ENCODE measurements around the gene CRADD. TPM values are rescaled to one million over a fixed set of nuclear protein-coding genes. Genes with fewer than 3 reads are reported as not detected.

CRADD gene
- total and polyA plus RNA-seq, 2 of the 4 experiments (the other 2 are of a cell fraction), result 11.1 to 14.0 TPM

GRCh38 chr12:93857991-93858447 is 180.8 kb downstream of the CRADD start:
- no peak overlapping the region for H2AK5ac ChIP-seq (ENCODE audit: low read depth, low read length)
- no peaks in the 10 kb centered on the region for H3K27me3 ChIP-seq (ENCODE audit: control insufficient read depth, insufficient read depth, low read length)
- dilution Hi-C loops (cut with HindIII; ENCODE audit: low sequenced_read_pairs, unreplicated experiment), result no loop called here
- no peak overlapping the region for H3K56ac ChIP-seq (ENCODE audit: extremely low read depth, insufficient read depth, low read length)
- H2BK120ac ChIP-seq (ENCODE audit: low read depth, low read length), result no peak overlapping the region
- H3K23ac ChIP-seq (ENCODE audit: low read depth, low read length), result no peak overlapping the region
- DNase-seq (no peak), ATAC-seq (ENCODE audit: low read depth) (no peak)
- H3K4ac ChIP-seq (ENCODE audit: low read depth, low read length), result no peak overlapping the region
- no peak overlapping the region for H3K9ac ChIP-seq (ENCODE audit: low read depth, low read length)
- H2BK20ac ChIP-seq (ENCODE audit: low read depth, low read length), result no peak overlapping the region
- WGBS, 2 experiments (ENCODE audit: extremely low coverage in 2 of 2, insufficient read length in 1 of 2), result no CpG with 5 or more reads among the region's 2 CpGs
- intact Hi-C loops (cut with micrococcal nuclease), result no loop called here
- no peak overlapping the region for H2AK9ac ChIP-seq (replicated peaks; ENCODE audit: low read depth, low read length, poor library complexity)
- POLR2A ChIA-PET (ENCODE audit: unreplicated experiment), result no interaction called here
- no peak overlapping the region for H4K5ac ChIP-seq (ENCODE audit: low read depth, low read length)
- no peak overlapping the region for H2BK5ac ChIP-seq (ENCODE audit: low read depth, low read length, poor library complexity, severe bottlenecking)
- no peak overlapping the region for H4K8ac ChIP-seq (ENCODE audit: low read depth in 2 of 2, low read length in 2 of 2)
- BruUV-seq (replicated peaks), result no TSS peak
- H3K4me2 ChIP-seq (ENCODE audit: low read depth, low read length), result no peak overlapping the region
- no peak overlapping the region for H3K14ac ChIP-seq (replicated peaks; ENCODE audit: low read depth, low read length)
- no peak overlapping the region; the same call in 1 of the 2 replicates for H4K91ac ChIP-seq (ENCODE audit: insufficient read depth, low read depth, low read length)
- H3K9me1 ChIP-seq (ENCODE audit: insufficient read depth, low read length), result no peaks in the 10 kb centered on the region; the same call in 1 of the 2 replicates
- 0 out of 2 replicates have a peak, but pooled peaks cover 2% of the 10 kb centered on the region for H3K4me1 ChIP-seq (ENCODE audit: control insufficient read depth, insufficient read depth, low read length)
- H3K4me3 ChIP-seq (ENCODE audit: insufficient read depth, low read depth, low read length), result no peak overlapping the region
- no peak overlapping the region for H2AFZ ChIP-seq (replicated peaks; ENCODE audit: low read length, poor library complexity)
- H4K20me1 ChIP-seq (ENCODE audit: insufficient read depth, low read length), result no peaks in the 10 kb centered on the region
- H3K27ac ChIP-seq (ENCODE audit: insufficient read depth, low read length), result no peak overlapping the region
- no peak overlapping the region for H3K18ac ChIP-seq (ENCODE audit: low read depth, low read length)
- TF ChIP-seq POLR2A (IDR thresholded peaks at IDR 0.05; ENCODE audit: low read depth, low read length) (no peak), MXI1 (IDR thresholded peaks at IDR 0.05; ENCODE audit: borderline replicate concordance, low read depth, low read length) (no peak), CTCF (conservative IDR thresholded peaks at IDR 0.05; ENCODE audit: low read depth, low read length) (no peak), RCOR1 (IDR thresholded peaks at IDR 0.05; ENCODE audit: insufficient replicate concordance, low read length) (no peak)
- CTCF ChIA-PET, result no interaction called here
- H3K36me3 ChIP-seq (ENCODE audit: control insufficient read depth, insufficient read depth, low read length), result no peaks in the 10 kb centered on the region
- H3K79me1 ChIP-seq (ENCODE audit: low read depth in 1 of 2, low read length in 2 of 2), result no peaks in the 10 kb centered on the region
- no peak overlapping the region for H2BK15ac ChIP-seq (ENCODE audit: low read depth, low read length)
- H3K9me3 ChIP-seq (ENCODE audit: control insufficient read depth, insufficient read depth, low read length), result no peaks in the 10 kb centered on the region
- in situ Hi-C loops (cut with MboI; ENCODE audit: low sequenced_read_pairs), result no loop called here

Data from IMR-90 (cell line).